IPS-18c (cell line): ENCODE data around the gene ARCN1.
A peak's percentile ranks its signal among the peaks of the same experiment; 100 is the strongest.

Source experiments
- H3K4me3 ChIP-seq: 2 replicates; pipeline ENCODE4 v1.7.0; 2013; ENCODE audit warnings: low read depth, mild to moderate bottlenecking, low read length, moderate library complexity; ENCODE audit not compliant: insufficient read depth
- H3K9me3 ChIP-seq: one replicate; pipeline ENCODE4 v1.6.1; 2013; ENCODE audit warnings: mild to moderate bottlenecking, low read length, moderate library complexity; ENCODE audit not compliant: control insufficient read depth, insufficient read depth

ARCN1 gene

GRCh38 chr11:118572061-118572980, at the start of gene ARCN1:
TSS of gene ARCN1 (plus strand) at chr11:118572409. CDS start at chr11:118572548, 139 bp downstream.
- peak within 1 kb of the TSS; percentile 97 for H3K4me3 ChIP-seq
- H3K9me3 ChIP-seq, result no peaks in the 10 kb centered on the region

- H3K4me3 ChIP-seq, result no peak overlapping the region
- H3K9me3 ChIP-seq, result no peaks in the 10 kb centered on the region
Measured at GRCh38 chr11:118522571-118523072, 49.6 kb upstream of the ARCN1 start.

- Histone ChIP-seq H3K4me3 (no peak overlapping the region), H3K9me3 (peaks cover 2% of the 10 kb centered on the region)
Measured at GRCh38 chr11:118524356-118524755, 47.9 kb upstream of the ARCN1 start.

GRCh38 chr11:118524757-118525470, 47.3 kb upstream of the ARCN1 start:
- Histone ChIP-seq H3K4me3 (no peak overlapping the region), H3K9me3 (peaks cover 2% of the 10 kb centered on the region)

- H3K4me3 ChIP-seq, result no peak overlapping the region
Measured at GRCh38 chr11:118526688-118527087, 45.5 kb upstream of the ARCN1 start.

GRCh38 chr11:118527109-118527508, 45.1 kb upstream of the ARCN1 start, which contains the start of gene TTC36:
TSS of gene TTC36 (plus strand) at chr11:118527474. CDS start at chr11:118527495, 21 bp downstream.
- H3K4me3 ChIP-seq, result no peak within 1 kb of the TSS
- peaks cover 2% of the 10 kb centered on the region for H3K9me3 ChIP-seq

More at GRCh38 chr11:118526688-118527087, 45.5 kb upstream of the ARCN1 start:
- peaks cover 2% of the 10 kb centered on the region for H3K9me3 ChIP-seq

- Histone ChIP-seq H3K4me3 (no peak overlapping the region), H3K9me3 (peaks cover 2% of the 10 kb centered on the region)
Measured at GRCh38 chr11:118528511-118528910, 43.7 kb upstream of the ARCN1 start.

- peaks cover 2% of the 10 kb centered on the region for H3K9me3 ChIP-seq
- H3K4me3 ChIP-seq, result peak overlapping the region; percentile 77
Measured at GRCh38 chr11:118529584-118530175, 42.5 kb upstream of the ARCN1 start.

- peaks cover 2% of the 10 kb centered on the region for H3K9me3 ChIP-seq
- H3K4me3 ChIP-seq, result peak overlapping the region; percentile 77
Measured at GRCh38 chr11:118530180-118530682, 42.0 kb upstream of the ARCN1 start.

GRCh38 chr11:118530683-118531596, 41.3 kb upstream of the ARCN1 start, which contains the start of gene TMEM25:
TSS of gene TMEM25 (plus strand) at chr11:118531192. CDS start at chr11:118531802, 610 bp downstream.
- peak within 1 kb of the TSS; percentile 77 for H3K4me3 ChIP-seq
- H3K9me3 ChIP-seq, result peaks cover 2% of the 10 kb centered on the region

- peaks cover 2% of the 10 kb centered on the region for H3K9me3 ChIP-seq
- H3K4me3 ChIP-seq, result peak overlapping the region; percentile 77
Measured at GRCh38 chr11:118531597-118532084, 40.6 kb upstream of the ARCN1 start.

GRCh38 chr11:118532091-118532490, 40.1 kb upstream of the ARCN1 start:
- H3K4me3 ChIP-seq, result 0 out of 2 replicates have a peak overlapping the region, but pooled peaks have one; percentile 77
- H3K9me3 ChIP-seq, result peaks cover 2% of the 10 kb centered on the region

- no peak overlapping the region for H3K4me3 ChIP-seq
Measured at GRCh38 chr11:118532852-118533768, 39.1 kb upstream of the ARCN1 start.

GRCh38 chr11:118533769-118534729, 38.2 kb upstream of the ARCN1 start:
- no peak overlapping the region for H3K4me3 ChIP-seq
- H3K9me3 ChIP-seq, result no peaks in the 10 kb centered on the region

More at GRCh38 chr11:118532852-118533768, 39.1 kb upstream of the ARCN1 start:
- peaks cover under 1% of the 10 kb centered on the region for H3K9me3 ChIP-seq
